ACC112 (cell line): ENCODE data around the gene MCUR1.

Experiments used
- H2AFZ ChIP-seq: fragments of 200-600 bp; sonication (generic); one replicate; pipeline ENCODE4 v1.6.0; 2017; ENCODE audit warnings: antibody characterized with exemption, low read length; ENCODE audit not compliant: unreplicated experiment
- H3K27ac ChIP-seq: fragments of 200-600 bp; sonication (generic); 2 replicates; pipeline ENCODE4 v1.5.1; 2014; ENCODE audit warnings: low read depth, mild to moderate bottlenecking, antibody characterized with exemption, low read length, moderate library complexity
- H3K27me3 ChIP-seq: fragments of 200-600 bp; sonication (generic); 2 replicates; pipeline ENCODE4 v1.6.1; 2014; ENCODE audit warnings: mild to moderate bottlenecking, antibody characterized with exemption, low read length, moderate library complexity, mixed read lengths; ENCODE audit not compliant: insufficient read depth
- H3K36me3 ChIP-seq: fragments of 200-600 bp; sonication (generic); 2 replicates; pipeline ENCODE4 v1.6.1; 2016; ENCODE audit warnings: mild to moderate bottlenecking, antibody characterized with exemption, low read length, moderate library complexity, mixed read lengths; ENCODE audit not compliant: insufficient read depth
- H3K4me1 ChIP-seq: fragments of 200-600 bp; sonication (generic); one replicate; pipeline ENCODE4 v1.6.1; 2016; ENCODE audit warnings: low read length, mixed read lengths; ENCODE audit not compliant: insufficient read depth, unreplicated experiment, control insufficient read depth
- H3K4me3 ChIP-seq: fragments of 200-600 bp; sonication (generic); 2 replicates; pipeline ENCODE4 v1.5.1; 2014; ENCODE audit warnings: mild to moderate bottlenecking, low read depth, low read length
- H3K79me2 ChIP-seq: fragments of 200-600 bp; sonication (generic); one replicate; pipeline ENCODE4 v1.6.0; 2016; ENCODE audit warnings: low read length; ENCODE audit not compliant: control insufficient read depth, unreplicated experiment, insufficient read depth

The MCUR1 gene

DNA sequence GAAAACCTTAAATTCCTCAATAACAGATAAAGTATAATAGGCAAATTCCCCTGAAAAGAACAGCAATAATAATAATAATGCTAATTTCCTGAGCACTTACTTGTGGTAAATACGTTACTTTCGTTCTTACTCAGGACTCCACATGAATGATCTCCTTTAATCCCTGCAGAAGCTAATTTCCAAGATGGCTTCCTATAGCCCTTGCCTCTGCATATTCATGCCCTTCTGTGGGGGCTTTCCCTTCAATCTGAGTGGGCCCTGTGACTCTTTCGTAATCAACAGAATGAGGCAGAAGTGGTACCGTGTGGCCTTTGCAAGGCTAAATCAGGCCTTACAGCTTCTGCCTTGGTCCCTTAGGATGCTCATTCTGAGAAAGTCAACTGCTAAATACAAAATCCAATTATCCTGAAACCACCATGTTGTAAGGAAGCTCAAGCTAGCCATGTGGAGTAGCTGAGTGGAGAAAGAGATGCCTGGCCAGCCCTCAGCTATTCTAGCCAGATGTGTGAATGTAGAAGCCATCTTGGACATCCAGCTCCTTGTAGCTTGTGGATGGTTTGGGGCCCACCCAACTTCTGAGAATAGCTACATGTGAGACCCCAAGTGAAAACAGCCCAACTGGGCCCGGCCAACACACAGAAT lies 50.5 kb downstream of the MCUR1 start:
- no peaks in the 10 kb centered on the region for H3K79me2 ChIP-seq
- H3K27ac ChIP-seq = no peak overlapping the region
- no peaks in the 10 kb centered on the region for H3K36me3 ChIP-seq
- H2AFZ ChIP-seq = no peak overlapping the region
- H3K4me1 ChIP-seq = peaks cover 29% of the 10 kb centered on the region
- no peak overlapping the region for H3K4me3 ChIP-seq
- H3K27me3 ChIP-seq = no peaks in the 10 kb centered on the region

- Histone ChIP-seq H3K4me1 (peaks cover 29% of the 10 kb centered on the region), H3K79me2 (no peaks in the 10 kb centered on the region), H3K27me3 (no peaks in the 10 kb centered on the region), H3K36me3 (no peaks in the 10 kb centered on the region), H3K27ac (no peak overlapping the region), H2AFZ (peak overlapping the region; percentile 51), H3K4me3 (no peak overlapping the region)
Observed at GRCh38 chr6:13762611-13763441, 51.5 kb downstream of the MCUR1 start.

DNA sequence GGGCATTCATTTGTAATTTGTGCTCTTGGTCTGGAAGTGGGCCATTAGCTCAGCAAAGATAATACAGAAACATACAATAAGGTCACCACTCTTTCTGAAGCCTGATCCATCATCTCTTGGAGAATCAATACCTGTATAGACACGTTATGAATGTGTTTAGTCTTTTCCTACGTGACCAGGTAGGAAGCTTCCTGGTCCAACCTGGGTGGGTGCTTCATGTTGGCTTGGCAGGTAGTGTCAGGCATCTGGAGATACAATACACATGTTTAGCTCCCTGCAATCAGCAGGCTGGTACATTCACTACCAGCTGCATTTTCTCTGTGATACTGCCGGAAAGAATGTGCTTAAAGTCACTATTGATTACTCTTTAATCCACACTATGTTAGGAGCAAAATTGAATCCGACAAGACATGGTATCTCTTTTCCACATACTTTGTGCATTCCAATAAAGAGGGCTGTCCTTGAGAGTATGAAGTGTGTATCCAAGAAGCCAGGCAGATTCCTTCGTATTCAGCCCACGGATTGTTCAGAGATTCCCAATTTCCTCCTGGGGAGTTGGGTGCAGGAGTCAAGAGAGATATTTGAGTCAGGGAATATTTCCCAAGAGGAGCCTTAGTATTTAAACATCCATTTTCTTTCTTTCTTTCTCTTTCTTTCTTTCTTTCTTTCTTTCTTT lies 52.9 kb downstream of the MCUR1 start:
- Histone ChIP-seq H3K4me3 (peak overlapping the region; percentile 60; the same call in 1 of the 2 replicates), H3K79me2 (no peaks in the 10 kb centered on the region), H3K27ac (peak overlapping the region; percentile 61), H3K4me1 (peaks cover 29% of the 10 kb centered on the region), H2AFZ (peak overlapping the region; percentile 62), H3K27me3 (no peaks in the 10 kb centered on the region), H3K36me3 (no peaks in the 10 kb centered on the region)

DNA sequence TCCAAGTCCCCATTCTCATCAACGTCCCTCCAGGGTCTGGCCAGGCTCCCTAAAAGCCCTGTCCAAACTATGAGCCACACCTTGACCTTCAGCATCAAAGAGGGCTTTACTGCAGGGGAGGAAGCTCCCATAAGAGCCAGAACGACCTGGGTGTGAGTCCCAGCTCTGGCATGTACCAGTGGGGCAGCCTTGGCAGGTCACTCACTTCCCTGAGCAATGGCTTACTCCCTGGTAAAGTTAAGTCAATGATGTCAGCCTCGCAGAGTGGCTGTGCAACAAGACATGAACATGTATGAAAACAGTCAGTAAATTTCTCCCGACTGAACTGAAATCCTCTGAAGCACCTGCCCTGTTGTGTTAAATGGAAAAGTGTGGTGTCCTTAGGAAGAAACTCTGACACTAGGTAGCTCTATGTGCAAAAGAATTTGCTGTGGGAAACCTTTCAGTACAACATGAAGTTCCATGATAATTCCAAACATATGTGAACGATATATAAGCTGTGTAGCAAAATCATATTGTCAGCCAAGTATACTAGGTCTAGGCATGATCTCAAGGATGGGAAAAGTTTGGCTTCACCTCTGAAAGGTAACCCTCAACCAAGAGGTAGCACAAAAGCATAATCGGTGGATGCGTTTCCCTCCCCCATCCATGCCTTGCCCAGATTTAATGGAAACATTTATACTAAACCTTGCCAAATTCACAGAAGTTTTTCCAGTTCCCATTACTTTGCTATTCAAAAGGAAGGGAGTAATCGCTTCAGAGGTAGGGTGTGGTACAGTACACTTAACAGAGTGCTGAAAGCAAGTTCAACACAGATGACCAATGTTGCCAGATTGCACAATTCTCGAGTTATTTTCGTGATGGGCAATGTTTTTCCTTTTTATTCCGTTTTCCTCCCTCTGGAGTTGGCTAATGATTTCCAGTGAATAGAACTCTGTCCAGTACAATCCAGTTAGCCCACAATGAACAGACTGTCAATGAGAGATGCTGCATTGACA lies 53.8 kb downstream of the MCUR1 start:
- Histone ChIP-seq H3K4me3 (peak overlapping the region; percentile 60; the same call in 1 of the 2 replicates), H3K79me2 (no peaks in the 10 kb centered on the region), H3K36me3 (no peaks in the 10 kb centered on the region), H3K27ac (peak overlapping the region; percentile 61), H3K4me1 (peaks cover 22% of the 10 kb centered on the region), H2AFZ (peak overlapping the region; percentile 41), H3K27me3 (no peaks in the 10 kb centered on the region)

DNA sequence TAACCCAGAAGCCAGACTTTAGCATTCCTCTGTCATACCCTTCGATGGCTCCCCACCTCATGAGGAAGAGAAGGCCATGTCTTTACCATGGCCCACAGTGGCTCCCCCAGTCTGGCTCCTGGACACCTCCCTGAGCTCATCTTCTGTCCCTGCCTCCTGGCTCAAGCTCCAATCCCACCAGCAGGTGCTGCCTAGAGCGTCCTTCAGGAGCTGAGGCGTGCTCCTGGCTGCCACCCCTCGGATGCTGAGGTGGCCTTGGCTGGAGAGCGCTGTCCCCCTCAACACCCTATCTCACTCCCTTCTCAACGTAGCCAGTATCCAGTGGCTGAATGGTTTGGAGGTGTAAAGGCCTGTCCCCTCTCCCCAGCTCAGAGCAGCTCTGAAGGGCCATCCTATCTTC lies 55.3 kb downstream of the MCUR1 start:
- peaks cover 22% of the 10 kb centered on the region for H3K4me1 ChIP-seq
- no peak overlapping the region for H3K4me3 ChIP-seq
- H3K36me3 ChIP-seq = no peaks in the 10 kb centered on the region
- no peaks in the 10 kb centered on the region for H3K79me2 ChIP-seq
- H2AFZ ChIP-seq = no peak overlapping the region
- no peaks in the 10 kb centered on the region for H3K27me3 ChIP-seq
- H3K27ac ChIP-seq = no peak overlapping the region

DNA sequence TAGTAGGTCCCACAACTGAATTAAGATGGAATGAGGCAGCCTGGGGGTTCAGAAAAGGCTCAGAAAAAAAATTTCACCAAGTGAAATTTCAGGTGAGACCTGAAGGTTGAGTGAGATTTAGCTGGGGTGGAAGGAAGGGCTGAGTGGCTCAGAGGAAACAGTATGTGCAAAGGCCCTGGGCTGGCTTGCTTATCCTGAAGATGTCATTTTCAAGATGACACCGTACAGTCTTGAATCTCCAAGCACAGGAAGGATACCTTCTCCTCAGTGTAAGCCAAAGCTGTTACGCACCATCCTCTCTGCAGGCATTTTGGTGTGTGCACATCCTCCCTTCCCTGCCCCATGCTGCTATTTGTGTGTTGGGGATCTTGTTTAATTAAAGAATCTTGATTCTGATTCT lies 59.7 kb downstream of the MCUR1 start:
- Histone ChIP-seq H3K4me3 (no peak overlapping the region), H3K36me3 (no peaks in the 10 kb centered on the region), H3K27ac (no peak overlapping the region), H3K27me3 (no peaks in the 10 kb centered on the region), H3K4me1 (no peaks in the 10 kb centered on the region), H3K79me2 (no peaks in the 10 kb centered on the region), H2AFZ (no peak overlapping the region)

GRCh38 chr6:13743736-13744127 lies 70.6 kb downstream of the MCUR1 start:
- no peak overlapping the region for H3K27ac ChIP-seq
- H3K27me3 ChIP-seq = no peaks in the 10 kb centered on the region
- H3K79me2 ChIP-seq = no peaks in the 10 kb centered on the region
- H3K4me3 ChIP-seq = no peak overlapping the region
- H3K36me3 ChIP-seq = no peaks in the 10 kb centered on the region
- no peak overlapping the region for H2AFZ ChIP-seq
- no peaks in the 10 kb centered on the region for H3K4me1 ChIP-seq

DNA sequence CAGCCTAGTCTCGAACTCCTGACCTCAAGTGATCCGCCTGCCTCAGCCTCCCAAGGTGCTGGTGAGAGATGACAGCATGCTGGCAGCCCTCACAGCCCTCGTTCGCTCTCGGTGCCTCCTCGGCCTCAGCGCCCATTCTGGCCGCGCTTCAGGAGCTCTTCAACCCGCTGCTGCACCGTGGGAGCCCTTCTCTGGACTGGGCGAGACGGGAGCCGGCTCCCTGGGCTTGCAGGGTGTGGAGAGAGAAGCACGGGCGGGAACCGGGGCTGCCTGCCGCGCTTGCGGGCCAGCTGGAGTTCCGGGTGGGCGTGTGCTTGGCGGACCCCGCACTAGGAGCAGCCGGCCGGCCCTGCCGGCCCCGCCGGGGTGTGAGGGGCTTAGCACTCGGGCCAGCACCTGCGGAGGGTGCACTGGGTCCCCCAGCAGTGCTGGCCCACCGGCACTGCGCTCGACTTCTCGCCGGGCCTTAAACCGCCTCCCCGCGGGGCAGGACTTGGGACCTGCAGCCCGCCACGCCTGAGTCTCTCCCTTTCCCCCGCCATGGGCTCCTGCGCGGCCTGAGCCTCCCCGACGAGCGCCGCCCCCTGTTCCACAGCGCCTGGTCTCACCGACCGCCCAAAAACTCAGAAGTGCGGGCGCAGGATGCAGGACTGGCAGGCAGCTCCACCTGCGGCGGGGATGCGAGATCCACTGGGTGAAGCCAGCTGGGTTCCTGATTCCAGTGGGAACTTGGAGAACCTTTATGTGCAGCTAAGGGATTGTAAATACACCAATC lies 71.2 kb downstream of the MCUR1 start:
- no peak overlapping the region for H3K27ac ChIP-seq
- H3K4me1 ChIP-seq = no peaks in the 10 kb centered on the region
- H3K4me3 ChIP-seq = no peak overlapping the region
- no peak overlapping the region for H2AFZ ChIP-seq
- no peaks in the 10 kb centered on the region for H3K36me3 ChIP-seq
- H3K27me3 ChIP-seq = no peaks in the 10 kb centered on the region
- H3K79me2 ChIP-seq = no peaks in the 10 kb centered on the region

GRCh38 chr6:13741365-13741764 lies 73.0 kb downstream of the MCUR1 start:
- no peak overlapping the region for H3K27ac ChIP-seq
- H3K4me3 ChIP-seq = no peak overlapping the region
- no peak overlapping the region for H2AFZ ChIP-seq
- H3K36me3 ChIP-seq = no peaks in the 10 kb centered on the region
- no peaks in the 10 kb centered on the region for H3K27me3 ChIP-seq
- H3K79me2 ChIP-seq = no peaks in the 10 kb centered on the region
- H3K4me1 ChIP-seq = no peaks in the 10 kb centered on the region
